GM23338 (cell line): ENCODE measurements around the gene FAM131A.

Experiments
- CREB1 ChIP-seq: fragments of 250-450 bp; sonication (Bioruptor Pico); IDR thresholded peaks from 2 replicates; pipeline ENCODE4 v1.5.0; 2020; ENCODE audit warnings: low read depth, mild to moderate bottlenecking, moderate library complexity
- CTCF ChIP-seq, 2 experiments: fragments of 200-600 bp in 1 of 2; sonication (generic) in 1 of 2; conservative IDR thresholded peaks; 2 replicates each; pipeline versions ENCODE4 v1.5.1 to v1.6.1; 2016 to 2017; ENCODE audit warnings: antibody characterized with exemption in 2 of 2, low read depth in 2 of 2, mild to moderate bottlenecking in 2 of 2, moderate library complexity in 1 of 2
- EZH2 ChIP-seq: fragments of 200-600 bp; sonication (generic); IDR thresholded peaks from one replicate; pipeline ENCODE4 v1.8.0; 2017; ENCODE audit warnings: antibody characterized with exemption, mild to moderate bottlenecking, low read depth; ENCODE audit not compliant: unreplicated experiment
- EZH2phosphoT487 ChIP-seq: fragments of 200-600 bp; sonication (generic); IDR thresholded peaks from one replicate; pipeline ENCODE4 v1.8.1; 2018; ENCODE audit warnings: antibody characterized with exemption; ENCODE audit not compliant: unreplicated experiment
- JUNB ChIP-seq: IDR thresholded peaks from one replicate; pipeline ENCODE4 v1.6.1; 2016; ENCODE audit warnings: antibody characterized with exemption; ENCODE audit not compliant: unreplicated experiment
- NANOG ChIP-seq: IDR thresholded peaks from 2 replicates; pipeline ENCODE4 v1.6.1; 2016; ENCODE audit warnings: antibody characterized with exemption, borderline replicate concordance
- POLR2AphosphoS5 ChIP-seq: IDR thresholded peaks from 2 replicates; pipeline ENCODE4 v1.6.1; 2016; ENCODE audit warnings: antibody characterized with exemption, low read depth
- STAT1 ChIP-seq: IDR thresholded peaks from one replicate; pipeline ENCODE4 v1.6.1; 2016; ENCODE audit warnings: antibody characterized with exemption; ENCODE audit not compliant: unreplicated experiment
- ZNF114 ChIP-seq: fragments of 250-450 bp; sonication (Bioruptor Pico); IDR thresholded peaks from 2 replicates; pipeline ENCODE4 v1.5.0; 2020; ENCODE audit warnings: mild to moderate bottlenecking, moderate library complexity
- ZNF331 ChIP-seq: fragments of 250-450 bp; sonication (Bioruptor Pico); IDR thresholded peaks from 2 replicates; pipeline ENCODE4 v1.5.0; 2020; ENCODE audit warnings: low read depth, mild to moderate bottlenecking, moderate library complexity
- TF ChIP-seq, protein P1 (sequence below): fragments of 250-450 bp; sonication (Bioruptor Pico); IDR thresholded peaks from 2 replicates; pipeline ENCODE4 v1.5.0; 2020; ENCODE audit warnings: mild to moderate bottlenecking, moderate library complexity
- TF ChIP-seq, protein P2 (sequence below): IDR thresholded peaks from one replicate; pipeline ENCODE4 v1.6.1; 2018; ENCODE audit warnings: antibody characterized with exemption; ENCODE audit not compliant: unreplicated experiment
- TF ChIP-seq, protein P3 (sequence below): IDR thresholded peaks from 2 replicates; pipeline ENCODE4 v1.6.1; 2016; ENCODE audit warnings: antibody characterized with exemption

GRCh38 chr3:184383033-184383740 lies 45.8 kb downstream of the FAM131A start:
- TF ChIP-seq CTCF (conservative IDR thresholded peaks at IDR 0.05; ENCODE audit: low read depth in 2 of 2) (no peak), CREB1 (CRISPR knock-in tag) (no peak), ZNF331 (CRISPR knock-in tag) (no peak), EZH2 (no peak), POLR2AphosphoS5 (no peak), NANOG (no peak), EZH2phosphoT487 (no peak), JUNB (no peak), STAT1 (no peak), ZNF114 (CRISPR knock-in tag) (no peak)
- TF ChIP-seq, protein P1, sequence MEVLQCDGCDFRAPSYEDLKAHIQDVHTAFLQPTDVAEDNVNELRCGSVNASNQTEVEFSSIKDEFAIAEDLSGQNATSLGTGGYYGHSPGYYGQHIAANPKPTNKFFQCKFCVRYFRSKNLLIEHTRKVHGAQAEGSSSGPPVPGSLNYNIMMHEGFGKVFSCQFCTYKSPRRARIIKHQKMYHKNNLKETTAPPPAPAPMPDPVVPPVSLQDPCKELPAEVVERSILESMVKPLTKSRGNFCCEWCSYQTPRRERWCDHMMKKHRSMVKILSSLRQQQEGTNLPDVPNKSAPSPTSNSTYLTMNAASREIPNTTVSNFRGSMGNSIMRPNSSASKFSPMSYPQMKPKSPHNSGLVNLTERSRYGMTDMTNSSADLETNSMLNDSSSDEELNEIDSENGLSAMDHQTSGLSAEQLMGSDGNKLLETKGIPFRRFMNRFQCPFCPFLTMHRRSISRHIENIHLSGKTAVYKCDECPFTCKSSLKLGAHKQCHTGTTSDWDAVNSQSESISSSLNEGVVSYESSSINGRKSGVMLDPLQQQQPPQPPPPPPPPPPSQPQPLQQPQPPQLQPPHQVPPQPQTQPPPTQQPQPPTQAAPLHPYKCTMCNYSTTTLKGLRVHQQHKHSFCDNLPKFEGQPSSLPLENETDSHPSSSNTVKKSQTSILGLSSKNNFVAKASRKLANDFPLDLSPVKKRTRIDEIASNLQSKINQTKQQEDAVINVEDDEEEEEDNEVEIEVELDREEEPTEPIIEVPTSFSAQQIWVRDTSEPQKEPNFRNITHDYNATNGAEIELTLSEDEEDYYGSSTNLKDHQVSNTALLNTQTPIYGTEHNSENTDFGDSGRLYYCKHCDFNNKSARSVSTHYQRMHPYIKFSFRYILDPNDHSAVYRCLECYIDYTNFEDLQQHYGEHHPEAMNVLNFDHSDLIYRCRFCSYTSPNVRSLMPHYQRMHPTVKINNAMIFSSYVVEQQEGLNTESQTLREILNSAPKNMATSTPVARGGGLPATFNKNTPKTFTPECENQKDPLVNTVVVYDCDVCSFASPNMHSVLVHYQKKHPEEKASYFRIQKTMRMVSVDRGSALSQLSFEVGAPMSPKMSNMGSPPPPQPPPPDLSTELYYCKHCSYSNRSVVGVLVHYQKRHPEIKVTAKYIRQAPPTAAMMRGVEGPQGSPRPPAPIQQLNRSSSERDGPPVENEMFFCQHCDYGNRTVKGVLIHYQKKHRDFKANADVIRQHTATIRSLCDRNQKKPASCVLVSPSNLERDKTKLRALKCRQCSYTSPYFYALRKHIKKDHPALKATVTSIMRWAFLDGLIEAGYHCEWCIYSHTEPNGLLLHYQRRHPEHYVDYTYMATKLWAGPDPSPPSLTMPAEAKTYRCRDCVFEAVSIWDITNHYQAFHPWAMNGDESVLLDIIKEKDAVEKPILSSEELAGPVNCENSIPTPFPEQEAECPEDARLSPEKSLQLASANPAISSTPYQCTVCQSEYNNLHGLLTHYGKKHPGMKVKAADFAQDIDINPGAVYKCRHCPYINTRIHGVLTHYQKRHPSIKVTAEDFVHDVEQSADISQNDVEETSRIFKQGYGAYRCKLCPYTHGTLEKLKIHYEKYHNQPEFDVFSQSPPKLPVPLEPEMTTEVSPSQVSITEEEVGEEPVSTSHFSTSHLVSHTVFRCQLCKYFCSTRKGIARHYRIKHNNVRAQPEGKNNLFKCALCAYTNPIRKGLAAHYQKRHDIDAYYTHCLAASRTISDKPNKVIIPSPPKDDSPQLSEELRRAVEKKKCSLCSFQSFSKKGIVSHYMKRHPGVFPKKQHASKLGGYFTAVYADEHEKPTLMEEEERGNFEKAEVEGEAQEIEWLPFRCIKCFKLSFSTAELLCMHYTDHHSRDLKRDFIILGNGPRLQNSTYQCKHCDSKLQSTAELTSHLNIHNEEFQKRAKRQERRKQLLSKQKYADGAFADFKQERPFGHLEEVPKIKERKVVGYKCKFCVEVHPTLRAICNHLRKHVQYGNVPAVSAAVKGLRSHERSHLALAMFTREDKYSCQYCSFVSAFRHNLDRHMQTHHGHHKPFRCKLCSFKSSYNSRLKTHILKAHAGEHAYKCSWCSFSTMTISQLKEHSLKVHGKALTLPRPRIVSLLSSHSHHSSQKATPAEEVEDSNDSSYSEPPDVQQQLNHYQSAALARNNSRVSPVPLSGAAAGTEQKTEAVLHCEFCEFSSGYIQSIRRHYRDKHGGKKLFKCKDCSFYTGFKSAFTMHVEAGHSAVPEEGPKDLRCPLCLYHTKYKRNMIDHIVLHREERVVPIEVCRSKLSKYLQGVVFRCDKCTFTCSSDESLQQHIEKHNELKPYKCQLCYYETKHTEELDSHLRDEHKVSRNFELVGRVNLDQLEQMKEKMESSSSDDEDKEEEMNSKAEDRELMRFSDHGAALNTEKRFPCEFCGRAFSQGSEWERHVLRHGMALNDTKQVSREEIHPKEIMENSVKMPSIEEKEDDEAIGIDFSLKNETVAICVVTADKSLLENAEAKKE (CRISPR knock-in tag), result no peak
- TF ChIP-seq, protein P2, sequence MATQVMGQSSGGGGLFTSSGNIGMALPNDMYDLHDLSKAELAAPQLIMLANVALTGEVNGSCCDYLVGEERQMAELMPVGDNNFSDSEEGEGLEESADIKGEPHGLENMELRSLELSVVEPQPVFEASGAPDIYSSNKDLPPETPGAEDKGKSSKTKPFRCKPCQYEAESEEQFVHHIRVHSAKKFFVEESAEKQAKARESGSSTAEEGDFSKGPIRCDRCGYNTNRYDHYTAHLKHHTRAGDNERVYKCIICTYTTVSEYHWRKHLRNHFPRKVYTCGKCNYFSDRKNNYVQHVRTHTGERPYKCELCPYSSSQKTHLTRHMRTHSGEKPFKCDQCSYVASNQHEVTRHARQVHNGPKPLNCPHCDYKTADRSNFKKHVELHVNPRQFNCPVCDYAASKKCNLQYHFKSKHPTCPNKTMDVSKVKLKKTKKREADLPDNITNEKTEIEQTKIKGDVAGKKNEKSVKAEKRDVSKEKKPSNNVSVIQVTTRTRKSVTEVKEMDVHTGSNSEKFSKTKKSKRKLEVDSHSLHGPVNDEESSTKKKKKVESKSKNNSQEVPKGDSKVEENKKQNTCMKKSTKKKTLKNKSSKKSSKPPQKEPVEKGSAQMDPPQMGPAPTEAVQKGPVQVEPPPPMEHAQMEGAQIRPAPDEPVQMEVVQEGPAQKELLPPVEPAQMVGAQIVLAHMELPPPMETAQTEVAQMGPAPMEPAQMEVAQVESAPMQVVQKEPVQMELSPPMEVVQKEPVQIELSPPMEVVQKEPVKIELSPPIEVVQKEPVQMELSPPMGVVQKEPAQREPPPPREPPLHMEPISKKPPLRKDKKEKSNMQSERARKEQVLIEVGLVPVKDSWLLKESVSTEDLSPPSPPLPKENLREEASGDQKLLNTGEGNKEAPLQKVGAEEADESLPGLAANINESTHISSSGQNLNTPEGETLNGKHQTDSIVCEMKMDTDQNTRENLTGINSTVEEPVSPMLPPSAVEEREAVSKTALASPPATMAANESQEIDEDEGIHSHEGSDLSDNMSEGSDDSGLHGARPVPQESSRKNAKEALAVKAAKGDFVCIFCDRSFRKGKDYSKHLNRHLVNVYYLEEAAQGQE, result no peak
- TF ChIP-seq, protein P3, sequence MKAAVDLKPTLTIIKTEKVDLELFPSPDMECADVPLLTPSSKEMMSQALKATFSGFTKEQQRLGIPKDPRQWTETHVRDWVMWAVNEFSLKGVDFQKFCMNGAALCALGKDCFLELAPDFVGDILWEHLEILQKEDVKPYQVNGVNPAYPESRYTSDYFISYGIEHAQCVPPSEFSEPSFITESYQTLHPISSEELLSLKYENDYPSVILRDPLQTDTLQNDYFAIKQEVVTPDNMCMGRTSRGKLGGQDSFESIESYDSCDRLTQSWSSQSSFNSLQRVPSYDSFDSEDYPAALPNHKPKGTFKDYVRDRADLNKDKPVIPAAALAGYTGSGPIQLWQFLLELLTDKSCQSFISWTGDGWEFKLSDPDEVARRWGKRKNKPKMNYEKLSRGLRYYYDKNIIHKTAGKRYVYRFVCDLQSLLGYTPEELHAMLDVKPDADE, result no peak
